MM.1S (cell line): ENCODE data around the gene TGFBI.

Source experiments
- DNase-seq: peaks from one replicate; pipeline ENCODE4 v3.0.0-alpha.2; 2015
- H2AFZ ChIP-seq: fragments of 300-600 bp; sonication (generic); 2 replicates; pipeline ENCODE4 v1.6.0; 2016; ENCODE audit warnings: antibody characterized with exemption, low read length
- H3F3A ChIP-seq: fragments of 300-600 bp; sonication (generic); 2 replicates; pipeline ENCODE4 v1.6.1; 2016; ENCODE audit warnings: mild to moderate bottlenecking, antibody characterized with exemption, low read length, moderate library complexity, mixed read lengths; ENCODE audit not compliant: insufficient read depth
- H3K27ac ChIP-seq: fragments of 300-600 bp; sonication (generic); 2 replicates; pipeline ENCODE4 v1.5.1; 2016; ENCODE audit warnings: mild to moderate bottlenecking, low read length
- H3K27me3 ChIP-seq: fragments of 300-600 bp; sonication (generic); replicated peaks from 2 replicates; pipeline ENCODE4 v1.6.0; 2016; ENCODE audit warnings: low read length; ENCODE audit not compliant: insufficient read depth
- H3K36me3 ChIP-seq: fragments of 300-600 bp; sonication (generic); replicated peaks from 2 replicates; pipeline ENCODE4 v1.6.1; 2016; ENCODE audit warnings: mild to moderate bottlenecking, low read length, mixed read lengths; ENCODE audit not compliant: insufficient read depth
- H3K4me1 ChIP-seq: fragments of 300-600 bp; sonication (generic); 2 replicates; pipeline ENCODE4 v1.6.1; 2016; ENCODE audit warnings: low read length, mixed read lengths
- H3K4me2 ChIP-seq: fragments of 300-600 bp; sonication (generic); 2 replicates; pipeline ENCODE4 v1.6.0; 2016; ENCODE audit warnings: low read depth, low read length
- H3K4me3 ChIP-seq: fragments of 300-600 bp; sonication (generic); 2 replicates; pipeline ENCODE4 v1.5.1; 2016; ENCODE audit warnings: low read length, mixed read lengths
- H3K79me2 ChIP-seq: fragments of 300-600 bp; sonication (generic); 2 replicates; pipeline ENCODE4 v1.6.1; 2016; ENCODE audit warnings: mixed run types, low read length, mixed read lengths
- H3K9ac ChIP-seq: fragments of 300-600 bp; sonication (generic); 2 replicates; pipeline ENCODE4 v1.6.1; 2016; ENCODE audit warnings: low read length, mixed read lengths
- H3K9me2 ChIP-seq: fragments of 300-600 bp; sonication (generic); replicated peaks from 2 replicates; pipeline ENCODE4 v1.6.1; 2016; ENCODE audit warnings: mild to moderate bottlenecking, low read length, mixed read lengths; ENCODE audit not compliant: insufficient read depth
- H3K9me3 ChIP-seq: fragments of 300-600 bp; sonication (generic); replicated peaks from 2 replicates; pipeline ENCODE4 v1.6.1; 2016; ENCODE audit warnings: mild to moderate bottlenecking, low read length, mixed read lengths; ENCODE audit not compliant: insufficient read depth
- H4K20me1 ChIP-seq: fragments of 300-600 bp; sonication (generic); 2 replicates; pipeline ENCODE4 v1.6.1; 2016; ENCODE audit warnings: mild to moderate bottlenecking, low read length, moderate library complexity, mixed read lengths; ENCODE audit not compliant: insufficient read depth
- CTCF ChIP-seq: fragments of 300-600 bp; sonication (generic); IDR thresholded peaks from 2 replicates; pipeline ENCODE4 v1.5.1; 2016; ENCODE audit warnings: antibody characterized with exemption, low read length, mixed read lengths
- EZH2 ChIP-seq: fragments of 300-600 bp; sonication (generic); optimal IDR thresholded peaks from 2 replicates; pipeline ENCODE3; 2017; ENCODE audit warnings: low read depth, mild to moderate bottlenecking, antibody characterized with exemption, low read length, mixed read lengths
- EZH2phosphoT487 ChIP-seq: fragments of 300-600 bp; sonication (generic); IDR thresholded peaks from 2 replicates; pipeline ENCODE4 v1.6.1; 2018; ENCODE audit warnings: antibody characterized with exemption, low read length

TGFBI gene

GRCh38 chr5:136094189-136094912 lies 65.6 kb downstream of the TGFBI start:
- Histone ChIP-seq H3K4me2 (no peak overlapping the region), H3K4me3 (no peak overlapping the region), H3K9ac (no peak overlapping the region), H4K20me1 (no peaks in the 10 kb centered on the region), H3K79me2 (no peaks in the 10 kb centered on the region), H3K4me1 (no peaks in the 10 kb centered on the region), H2AFZ (no peak overlapping the region), H3K27me3 (no peaks in the 10 kb centered on the region), H3K9me3 (no peaks in the 10 kb centered on the region), H3K9me2 (no peaks in the 10 kb centered on the region), H3K36me3 (no peaks in the 10 kb centered on the region), H3K27ac (no peak overlapping the region), H3F3A (no peaks in the 10 kb centered on the region)
- DNase-seq = no peak
- TF ChIP-seq CTCF = no peak
- TF ChIP-seq EZH2phosphoT487 = no peak
- no peak for TF ChIP-seq EZH2

- no peak overlapping the region for H2AFZ ChIP-seq
- no peaks in the 10 kb centered on the region for H3F3A ChIP-seq
- H3K4me1 ChIP-seq = no peaks in the 10 kb centered on the region
- TF ChIP-seq EZH2 (no peak), CTCF (no peak), EZH2phosphoT487 (no peak)
- H3K9me3 ChIP-seq = no peaks in the 10 kb centered on the region
- no peak for DNase-seq
- no peaks in the 10 kb centered on the region for H3K9me2 ChIP-seq
- no peak overlapping the region for H3K9ac ChIP-seq
- H3K79me2 ChIP-seq = no peaks in the 10 kb centered on the region
- no peaks in the 10 kb centered on the region for H4K20me1 ChIP-seq
- no peaks in the 10 kb centered on the region for H3K27me3 ChIP-seq
- no peak overlapping the region for H3K27ac ChIP-seq
- no peaks in the 10 kb centered on the region for H3K36me3 ChIP-seq
- no peak overlapping the region for H3K4me2 ChIP-seq
- H3K4me3 ChIP-seq = no peak overlapping the region
Measured at GRCh38 chr5:136094913-136095641, 66.3 kb downstream of the TGFBI start.

- no peaks in the 10 kb centered on the region for H3K9me3 ChIP-seq
- H3K4me1 ChIP-seq = no peaks in the 10 kb centered on the region
- H3K27me3 ChIP-seq = no peaks in the 10 kb centered on the region
- H3K27ac ChIP-seq = no peak overlapping the region
- H3K9ac ChIP-seq = no peak overlapping the region
- TF ChIP-seq EZH2phosphoT487 (no peak), CTCF (no peak), EZH2 (no peak)
- no peaks in the 10 kb centered on the region for H3F3A ChIP-seq
- DNase-seq = no peak
- H4K20me1 ChIP-seq = no peaks in the 10 kb centered on the region
- H3K4me2 ChIP-seq = no peak overlapping the region
- no peak overlapping the region for H3K4me3 ChIP-seq
- no peaks in the 10 kb centered on the region for H3K9me2 ChIP-seq
- no peaks in the 10 kb centered on the region for H3K79me2 ChIP-seq
- H3K36me3 ChIP-seq = no peaks in the 10 kb centered on the region
- no peak overlapping the region for H2AFZ ChIP-seq
Measured at GRCh38 chr5:136098176-136098575, 69.4 kb downstream of the TGFBI start.
